ENCODE data around the gene TRIM22. TPM values are rescaled to one million over a fixed set of nuclear protein-coding genes. Genes with fewer than 3 reads are reported as not detected.

TRIM22 gene
- 30.5 and 46.6 TPM in 2 replicates for total RNA-seq

DNA sequence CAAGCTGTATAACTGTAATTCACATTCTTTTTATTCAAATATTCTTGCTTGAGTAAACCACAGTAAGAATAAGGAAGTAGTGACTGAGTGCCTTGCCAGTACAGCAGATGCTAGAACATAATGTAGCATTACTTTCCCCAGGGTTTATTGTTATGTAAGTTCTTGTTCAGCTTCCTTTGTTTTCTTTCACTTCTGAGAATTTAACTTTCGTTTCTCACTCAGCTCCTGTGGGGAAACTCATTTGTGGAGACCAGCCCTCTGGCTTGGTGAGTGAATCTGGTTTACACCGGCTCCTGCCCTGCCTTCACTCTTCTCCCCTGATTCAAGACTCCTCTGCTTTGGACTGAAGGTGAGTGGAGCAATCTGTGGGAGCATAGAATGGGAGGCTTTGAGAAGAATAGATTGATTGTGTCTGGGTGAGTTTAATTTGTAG lies at the start of gene TRIM22:
Gene TRIM22, plus strand, starts transcription at position 240 of the 433 bp plus-strand sequence. CDS start 6,443 bp downstream, outside the sequence.

GRCh38 chr11:5684646-5685362 lies 4.8 kb upstream of the TRIM22 start, which contains the start of gene TRIM5:
TSS of gene TRIM5 (minus strand) at chr11:5685074. CDS start at chr11:5680177, 4,897 bp downstream.

GRCh38 chr11:5736396-5736795 lies 46.8 kb downstream of the TRIM22 start, which contains the start of gene OR56B1:
TSS of gene OR56B1 (plus strand) at chr11:5736448. CDS start at chr11:5736517, 69 bp downstream.

DNA sequence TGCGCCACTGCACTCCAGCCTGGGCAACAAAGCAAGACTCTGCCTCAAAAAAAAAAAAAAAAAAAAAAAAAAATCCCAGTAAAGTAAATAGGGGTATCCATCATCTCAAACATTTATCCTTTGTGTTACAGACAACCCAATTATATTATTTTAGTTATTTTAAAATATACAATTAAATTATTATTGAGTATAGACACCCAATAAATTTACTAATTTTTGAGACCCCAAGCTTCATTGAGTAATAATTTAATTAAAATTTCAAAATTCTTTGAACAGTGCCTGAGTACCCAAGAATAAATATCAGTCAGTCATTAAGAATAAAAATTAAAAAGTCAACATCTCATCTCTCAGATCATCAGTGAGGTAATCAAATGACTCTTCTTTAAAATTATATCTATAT lies 64.4 kb downstream of the TRIM22 start, which contains the start of gene OR52N4:
Gene OR52N4, plus strand, starts transcription at position 301 of the 400 bp plus-strand sequence. CDS start 498 bp downstream, outside the sequence.

Other genes with a start within 250 kb of the TRIM22 start
- not detected in 2 replicates for gene OR51I1, start 248.3 kb upstream of the TRIM22 start, total RNA-seq
- not detected in 2 replicates for gene OR51I2, start 240.5 kb upstream of the TRIM22 start, total RNA-seq
- gene OR52D1, start 201.1 kb upstream of the TRIM22 start, total RNA-seq, result not detected in 2 replicates
- 0.09 TPM in 1 of 2 replicates, not detected in the other for gene UBQLN3, start 179.8 kb upstream of the TRIM22 start, total RNA-seq
- not detected in 2 replicates for gene UBQLNL, start 173.1 kb upstream of the TRIM22 start, total RNA-seq
- gene OR52H1, start 141.2 kb upstream of the TRIM22 start, total RNA-seq, result 0.09 and 0.11 TPM in 2 replicates
- gene OR52B6, start 108.9 kb upstream of the TRIM22 start, total RNA-seq, result not detected in 2 replicates
- gene TRIM6, start 93.2 kb upstream of the TRIM22 start, total RNA-seq, result 0.43 and 1.5 TPM in 2 replicates
- 8.3 and 12.1 TPM in 2 replicates for gene TRIM34, start 64.8 kb upstream of the TRIM22 start, total RNA-seq
- gene TRIM5, start 4.7 kb upstream of the TRIM22 start, total RNA-seq, result 54.8 and 60.8 TPM in 2 replicates
- not detected in 2 replicates for gene OR56B1, start 46.7 kb downstream of the TRIM22 start, total RNA-seq
- gene OR52N4, start 64.5 kb downstream of the TRIM22 start, total RNA-seq, result not detected in 2 replicates
- gene OR52N5, start 93.6 kb downstream of the TRIM22 start, total RNA-seq, result not detected in 2 replicates
- gene OR52N1, start 101.5 kb downstream of the TRIM22 start, total RNA-seq, result not detected in 2 replicates
- not detected in 2 replicates for gene OR52N2, start 119.1 kb downstream of the TRIM22 start, total RNA-seq
- gene OR52E6, start 152.1 kb downstream of the TRIM22 start, total RNA-seq, result not detected in 2 replicates
- gene OR52E8, start 167.9 kb downstream of the TRIM22 start, total RNA-seq, result not detected in 2 replicates
- gene OR52E4, start 190.8 kb downstream of the TRIM22 start, total RNA-seq, result not detected in 2 replicates
- not detected in 2 replicates for gene OR52E5, start 203.4 kb downstream of the TRIM22 start, total RNA-seq